Natural killer cell (primary cell): ENCODE measurements around the gene PALLD. TPM values are rescaled to one million over a fixed set of nuclear protein-coding genes. Genes with fewer than 3 reads are reported as not detected.

ENCODE experiments used
- ATAC-seq, 3 donors: fragments of 150-1000 bp in 2 of 3; fragments of 200-7000 bp in 1 of 3; cut with Tn5 transposase; 1 replicate in 1 of 3; 2 replicates in 2 of 3; pipeline ENCODE4 v1.10.0; 2021; ENCODE audit warnings: mild to moderate bottlenecking in 2 of 3, moderate library complexity in 2 of 3
- DNase-seq, 2 donors: peaks; one replicate each; pipeline versions ENCODE4 v3.0.0 to v3.0.0-alpha.2; 2013 to 2021; ENCODE audit warnings: mixed read lengths in 1 of 2
- H3K27ac ChIP-seq: one replicate; pipeline ENCODE4 v1.5.1; 2013; ENCODE audit warnings: mild to moderate bottlenecking, low read length
- H3K27me3 ChIP-seq: one replicate; pipeline ENCODE4 v1.6.1; 2013; ENCODE audit warnings: low read length; ENCODE audit not compliant: control insufficient read depth, insufficient read depth
- H3K36me3 ChIP-seq: one replicate; pipeline ENCODE4 v1.6.1; 2013; ENCODE audit warnings: low read length; ENCODE audit not compliant: control insufficient read depth, insufficient read depth
- H3K4me1 ChIP-seq: one replicate; pipeline ENCODE4 v1.6.1; 2013; ENCODE audit warnings: low read length; ENCODE audit not compliant: control insufficient read depth, insufficient read depth
- H3K4me3 ChIP-seq: one replicate; pipeline ENCODE4 v1.5.1; 2013; ENCODE audit warnings: low read length
- H3K9me3 ChIP-seq: one replicate; pipeline ENCODE4 v1.6.1; 2013; ENCODE audit warnings: low read length; ENCODE audit not compliant: control insufficient read depth, insufficient read depth
- H3K27ac Mint-ChIP-seq, 2 donors: one replicate each; pipeline ENCODE4 v1.8.0; 2022; ENCODE audit warnings: mild to moderate bottlenecking in 2 of 2, mixed read lengths in 2 of 2, moderate library complexity in 1 of 2
- H3K27me3 Mint-ChIP-seq, 2 donors: one replicate each; pipeline ENCODE4 v1.8.0; 2022; ENCODE audit warnings: low read depth in 2 of 2, mixed read lengths in 2 of 2
- H3K36me3 Mint-ChIP-seq: one replicate; pipeline ENCODE4 v1.8.0; 2022; ENCODE audit warnings: mixed read lengths
- H3K4me1 Mint-ChIP-seq, 2 donors: one replicate each; pipeline ENCODE4 v1.8.0; 2022; ENCODE audit warnings: mixed read lengths in 2 of 2
- H3K4me3 Mint-ChIP-seq: one replicate; pipeline ENCODE4 v1.8.0; 2022; ENCODE audit warnings: mild to moderate bottlenecking, moderate library complexity, mixed read lengths
- H3K9me3 Mint-ChIP-seq, 2 donors: one replicate each; pipeline ENCODE4 v1.8.0; 2022; ENCODE audit warnings: mixed read lengths in 2 of 2
- CTCF ChIP-seq: fragments of 200-600 bp; IDR thresholded peaks from one replicate; pipeline ENCODE4 v1.8.0; 2022; ENCODE audit warnings: antibody characterized with exemption
- WGBS: methylation state at CpG from one replicate; pipeline ENCODE4 v1.1.7; 2013; ENCODE audit warnings: missing lambda C conversion rate; ENCODE audit not compliant: insufficient coverage; 5-methylcytosine and 5-hydroxymethylcytosine counted together
- intact Hi-C: fragments of 100-400 bp; cut with micrococcal nuclease; formaldehyde crosslinking; loops from one replicate; pipeline ENCODE4 v1.14.2; 2022
- total RNA-seq, 4 donors: library from RNA; stranded (reverse); fragments of 120-200 nt in 1 of 4; gene quantifications; one replicate each; pipeline versions ENCODE4 v1.2.3 to v1.2.4, GENCODE V29; 2013 to 2022

PALLD gene
- total RNA-seq, 3 donors from 2014 or later (not counting 1 experiment from before 2014, with no cell fraction given), result 15.1 to 25.4 (median 22.8) TPM

- 84% methylated on average over 5 of the region's 5 CpGs for WGBS
- Histone ChIP-seq H3K4me3 (no peak overlapping the region), H3K4me1 (peaks cover 8% of the 10 kb centered on the region), H3K9me3 (no peaks in the 10 kb centered on the region), H3K27me3 (peaks cover 18% of the 10 kb centered on the region), H3K27ac (no peak overlapping the region), H3K36me3 (no peaks in the 10 kb centered on the region)
- ATAC-seq, result no peak
- H3K27me3 Mint-ChIP-seq, result peaks cover 50 to 67% of the 10 kb centered on the region in 2 donors
- no peak overlapping the region for H3K27ac Mint-ChIP-seq
- no peaks in the 10 kb centered on the region for H3K9me3 Mint-ChIP-seq
- DNase-seq, result no peak
- intact Hi-C loops, result no loop called here
- no peak for TF ChIP-seq CTCF
- H3K36me3 Mint-ChIP-seq, result no peaks in the 10 kb centered on the region
- peaks cover 13 to 17% of the 10 kb centered on the region in 2 donors for H3K4me1 Mint-ChIP-seq
- no peak overlapping the region for H3K4me3 Mint-ChIP-seq
Observed at GRCh38 chr4:168628251-168628650, 131.4 kb downstream of the PALLD start.

GRCh38 chr4:168629566-168629965, 132.7 kb downstream of the PALLD start:
- no peak for DNase-seq
- no peak overlapping the region for H3K27ac Mint-ChIP-seq
- H3K4me3 Mint-ChIP-seq, result no peak overlapping the region
- H3K27me3 ChIP-seq, result peaks cover 24% of the 10 kb centered on the region
- ATAC-seq, result no peak
- H3K36me3 ChIP-seq, result no peaks in the 10 kb centered on the region
- H3K27ac ChIP-seq, result no peak overlapping the region
- no peaks in the 10 kb centered on the region for H3K9me3 Mint-ChIP-seq
- peaks cover 18 to 24% of the 10 kb centered on the region in 2 donors for H3K4me1 Mint-ChIP-seq
- no peaks in the 10 kb centered on the region for H3K36me3 Mint-ChIP-seq
- H3K9me3 ChIP-seq, result no peaks in the 10 kb centered on the region
- no peak overlapping the region for H3K4me3 ChIP-seq
- intact Hi-C loops, result no loop called here
- H3K27me3 Mint-ChIP-seq, result peaks cover 53 to 64% of the 10 kb centered on the region in 2 donors
- H3K4me1 ChIP-seq, result peaks cover 13% of the 10 kb centered on the region
- TF ChIP-seq CTCF, result no peak
- WGBS, result 83% methylated on average over 4 of the region's 4 CpGs

- DNase-seq (no peak), ATAC-seq (no peak)
- H3K4me3 ChIP-seq, result no peak overlapping the region
- H3K9me3 ChIP-seq, result no peaks in the 10 kb centered on the region
- no peaks in the 10 kb centered on the region for H3K36me3 ChIP-seq
- no peak for TF ChIP-seq CTCF
- peaks cover 29% of the 10 kb centered on the region for H3K27me3 ChIP-seq
- peaks cover 13% of the 10 kb centered on the region for H3K4me1 ChIP-seq
- H3K27me3 Mint-ChIP-seq, result peaks cover 63 to 71% of the 10 kb centered on the region in 2 donors
- H3K9me3 Mint-ChIP-seq, result no peaks in the 10 kb centered on the region
- peaks cover 27 to 32% of the 10 kb centered on the region in 2 donors for H3K4me1 Mint-ChIP-seq
- no peak overlapping the region for H3K4me3 Mint-ChIP-seq
- WGBS, result 72% methylated on average over 12 of the region's 12 CpGs
- intact Hi-C loops, result no loop called here
- H3K27ac ChIP-seq, result no peak overlapping the region
- H3K27ac Mint-ChIP-seq, result no peak overlapping the region
- H3K36me3 Mint-ChIP-seq, result no peaks in the 10 kb centered on the region
Observed at GRCh38 chr4:168630445-168631187, 133.8 kb downstream of the PALLD start.
